Parathyroid adenoma (tissue), 2 donors: ENCODE measurements around the gene ADD2.

Experiments used
- H2AFZ ChIP-seq: fragments of 300-600 bp; sonication (generic); one replicate; pipeline ENCODE4 v1.7.0; 2017; ENCODE audit warnings: antibody characterized with exemption, mild to moderate bottlenecking
- H3K27ac ChIP-seq: fragments of 300-600 bp; sonication (generic); one replicate; pipeline ENCODE4 v1.7.0; 2017
- H3K27me3 ChIP-seq: fragments of 300-600 bp; sonication (generic); one replicate; pipeline ENCODE4 v1.7.0; 2017; ENCODE audit warnings: low read length; ENCODE audit not compliant: control insufficient read depth, insufficient read depth
- H3K36me3 ChIP-seq: fragments of 300-600 bp; sonication (generic); one replicate; pipeline ENCODE4 v1.7.0; 2017; ENCODE audit warnings: low read length; ENCODE audit not compliant: control insufficient read depth, insufficient read depth
- H3K4me1 ChIP-seq: fragments of 300-600 bp; sonication (generic); one replicate; pipeline ENCODE4 v1.7.0; 2017; ENCODE audit warnings: control low read depth
- H3K4me2 ChIP-seq: fragments of 300-600 bp; sonication (generic); one replicate; pipeline ENCODE4 v1.7.0; 2017; ENCODE audit warnings: low read length
- H3K4me3 ChIP-seq: fragments of 300-600 bp; sonication (generic); one replicate; pipeline ENCODE4 v1.7.0; 2017; ENCODE audit warnings: low read depth, low read length
- H3K79me2 ChIP-seq: fragments of 300-600 bp; sonication (generic); one replicate; pipeline ENCODE4 v1.7.0; 2017; ENCODE audit warnings: control low read depth
- H3K9ac ChIP-seq: fragments of 300-600 bp; sonication (generic); one replicate; pipeline ENCODE4 v1.7.0; 2017; ENCODE audit warnings: mild to moderate bottlenecking
- H3K9me3 ChIP-seq: fragments of 300-600 bp; sonication (generic); one replicate; pipeline ENCODE4 v1.7.0; 2017; ENCODE audit warnings: low read length; ENCODE audit not compliant: control insufficient read depth
- CTCF ChIP-seq: fragments of 300-600 bp; sonication (generic); IDR thresholded peaks from one replicate; pipeline ENCODE4 v1.7.0; 2017; ENCODE audit warnings: antibody characterized with exemption, mild to moderate bottlenecking
- donor health status: primary hyperparathyroidism.

ADD2 gene

GRCh38 chr2:70753031-70753430, 15.0 kb downstream of the ADD2 start:
- Histone ChIP-seq H3K4me3 (no peak overlapping the region), H3K36me3 (no peaks in the 10 kb centered on the region), H3K9ac (no peak overlapping the region), H3K4me1 (no peaks in the 10 kb centered on the region), H3K27me3 (no peaks in the 10 kb centered on the region), H3K9me3 (no peaks in the 10 kb centered on the region), H3K4me2 (no peak overlapping the region), H3K79me2 (no peaks in the 10 kb centered on the region), H2AFZ (no peak overlapping the region), H3K27ac (no peak overlapping the region)
- no peak for TF ChIP-seq CTCF

- no peak for TF ChIP-seq CTCF
- no peaks in the 10 kb centered on the region for H3K27me3 ChIP-seq
- no peaks in the 10 kb centered on the region for H3K9me3 ChIP-seq
- no peak overlapping the region for H3K9ac ChIP-seq
- H3K36me3 ChIP-seq, result no peaks in the 10 kb centered on the region
- no peak overlapping the region for H3K27ac ChIP-seq
- no peak overlapping the region for H3K4me2 ChIP-seq
- no peak overlapping the region for H3K4me3 ChIP-seq
- no peak overlapping the region for H2AFZ ChIP-seq
- H3K79me2 ChIP-seq, result no peaks in the 10 kb centered on the region
- H3K4me1 ChIP-seq, result no peaks in the 10 kb centered on the region
Measured at GRCh38 chr2:70752396-70752795, 15.6 kb downstream of the ADD2 start.

GRCh38 chr2:70751881-70752280, 16.1 kb downstream of the ADD2 start:
- no peaks in the 10 kb centered on the region for H3K9me3 ChIP-seq
- H3K9ac ChIP-seq, result no peak overlapping the region
- no peak overlapping the region for H3K27ac ChIP-seq
- no peaks in the 10 kb centered on the region for H3K27me3 ChIP-seq
- no peak overlapping the region for H2AFZ ChIP-seq
- H3K4me1 ChIP-seq, result no peaks in the 10 kb centered on the region
- no peak overlapping the region for H3K4me3 ChIP-seq
- H3K79me2 ChIP-seq, result no peaks in the 10 kb centered on the region
- TF ChIP-seq CTCF, result no peak
- no peaks in the 10 kb centered on the region for H3K36me3 ChIP-seq
- no peak overlapping the region for H3K4me2 ChIP-seq

GRCh38 chr2:70750320-70750719, 17.7 kb downstream of the ADD2 start:
- TF ChIP-seq CTCF, result no peak
- no peaks in the 10 kb centered on the region for H3K9me3 ChIP-seq
- H3K4me3 ChIP-seq, result no peak overlapping the region
- H3K27ac ChIP-seq, result no peak overlapping the region
- H3K79me2 ChIP-seq, result no peaks in the 10 kb centered on the region
- H2AFZ ChIP-seq, result no peak overlapping the region
- H3K4me1 ChIP-seq, result no peaks in the 10 kb centered on the region
- H3K36me3 ChIP-seq, result no peaks in the 10 kb centered on the region
- no peak overlapping the region for H3K9ac ChIP-seq
- H3K27me3 ChIP-seq, result no peaks in the 10 kb centered on the region
- no peak overlapping the region for H3K4me2 ChIP-seq

GRCh38 chr2:70748002-70748784, 19.8 kb downstream of the ADD2 start:
- Histone ChIP-seq H3K9ac (no peak overlapping the region), H3K27me3 (no peaks in the 10 kb centered on the region), H3K4me1 (no peaks in the 10 kb centered on the region), H3K27ac (no peak overlapping the region), H3K79me2 (no peaks in the 10 kb centered on the region), H3K36me3 (no peaks in the 10 kb centered on the region), H3K9me3 (no peaks in the 10 kb centered on the region), H2AFZ (no peak overlapping the region), H3K4me3 (no peak overlapping the region), H3K4me2 (no peak overlapping the region)
- TF ChIP-seq CTCF, result no peak
